DMS 273 (cell line): ENCODE results near the gene PPIF.

Experiments used
- DNase-seq: peaks from one replicate; lab custom pipeline; 2025; ENCODE audit not compliant: unreplicated experiment; lab: John Stamatoyannopoulos, UW

Gene PPIF

GRCh38 chr10:79347894-79348639 is 798 bp downstream of the PPIF start:
- peak; percentile 63 for DNase-seq

- no peak for DNase-seq
Measured at GRCh38 chr10:79348640-79348988, 1.3 kb downstream of the PPIF start.

GRCh38 chr10:79349072-79349491 is 1.8 kb downstream of the PPIF start:
- no peak for DNase-seq

GRCh38 chr10:79349766-79350406 is 2.6 kb downstream of the PPIF start:
- DNase-seq: no peak

GRCh38 chr10:79350407-79351154 is 3.3 kb downstream of the PPIF start:
- no peak for DNase-seq

GRCh38 chr10:79351332-79351731 is 4.1 kb downstream of the PPIF start:
- no peak for DNase-seq

GRCh38 chr10:79352035-79352877 is 5.0 kb downstream of the PPIF start:
- no peak for DNase-seq

GRCh38 chr10:79353000-79353406 is 5.7 kb downstream of the PPIF start:
- DNase-seq: no peak

- DNase-seq: no peak
Measured at GRCh38 chr10:79353726-79354125, 6.5 kb downstream of the PPIF start.

GRCh38 chr10:79354141-79354540 is 6.9 kb downstream of the PPIF start:
- DNase-seq: no peak

- no peak for DNase-seq
Measured at GRCh38 chr10:79354615-79355014, 7.3 kb downstream of the PPIF start.

- no peak for DNase-seq
Measured at GRCh38 chr10:79355420-79356017, 8.2 kb downstream of the PPIF start.

- DNase-seq: no peak
Measured at GRCh38 chr10:79356104-79356503, 8.8 kb downstream of the PPIF start.

- DNase-seq: no peak
Measured at GRCh38 chr10:79357180-79357579, 9.9 kb downstream of the PPIF start.

GRCh38 chr10:79358811-79359210 is 11.5 kb downstream of the PPIF start:
- no peak for DNase-seq

- DNase-seq: no peak
Measured at GRCh38 chr10:79359816-79360498, 12.7 kb downstream of the PPIF start.

GRCh38 chr10:79360499-79361342 is 13.5 kb downstream of the PPIF start:
- no peak for DNase-seq

- no peak for DNase-seq
Measured at GRCh38 chr10:79361726-79362397, 14.6 kb downstream of the PPIF start.
